NOMO-1 (cell line): Measurements from ENCODE around the gene FNDC3A.
"Not testable (repeated sequence)": the region's sequence is repeated elsewhere in the genome, so short reads cannot be mapped to it uniquely, and the experiment has no call there.

Source experiments
- DNase-seq, 2 experiments: peaks; one replicate each; lab custom pipeline; 2025; ENCODE audit not compliant: unreplicated experiment in 2 of 2; lab: John Stamatoyannopoulos, UW

Gene FNDC3A

DNA sequence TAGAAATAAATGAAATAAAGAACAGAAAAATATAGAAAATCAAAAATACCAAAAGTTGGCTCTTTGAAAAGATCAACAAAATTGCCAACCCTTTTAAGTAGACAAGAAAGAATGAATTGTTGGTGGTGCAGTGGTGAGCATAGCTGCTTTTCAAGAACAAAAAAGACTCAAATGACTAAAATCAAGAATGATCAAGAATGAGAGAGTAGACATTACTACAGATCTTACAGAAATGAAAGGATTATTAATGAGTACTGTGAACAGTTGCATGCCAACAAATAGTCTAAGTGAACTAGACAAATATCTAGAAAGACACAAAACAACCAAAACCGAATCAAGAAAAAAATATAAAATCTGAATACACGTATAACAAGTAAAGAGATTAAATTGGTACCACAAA is 53.9 kb downstream of the FNDC3A start:
- no peak for DNase-seq

DNA sequence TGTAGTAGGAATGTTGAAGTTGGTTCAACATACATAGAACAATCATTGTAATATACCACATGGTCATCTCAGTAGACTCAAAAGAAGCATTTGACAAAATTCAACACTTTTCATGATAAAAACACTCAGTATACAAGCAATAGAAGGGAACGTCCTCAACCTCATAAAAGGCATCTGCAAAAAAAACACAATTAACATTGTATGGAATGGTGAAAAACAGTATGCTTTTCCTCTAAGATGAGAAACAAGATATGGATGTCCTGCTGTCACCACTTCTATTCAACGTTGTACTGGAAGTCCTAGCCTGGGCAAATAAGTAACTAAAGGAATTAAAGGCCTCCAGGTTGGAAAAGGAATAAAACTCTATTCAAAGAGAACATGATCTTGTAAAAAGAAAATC is 54.5 kb downstream of the FNDC3A start:
- no peak for DNase-seq

GRCh38 chr13:49040872-49041271 is 65.2 kb downstream of the FNDC3A start:
- DNase-seq = no peak

DNA sequence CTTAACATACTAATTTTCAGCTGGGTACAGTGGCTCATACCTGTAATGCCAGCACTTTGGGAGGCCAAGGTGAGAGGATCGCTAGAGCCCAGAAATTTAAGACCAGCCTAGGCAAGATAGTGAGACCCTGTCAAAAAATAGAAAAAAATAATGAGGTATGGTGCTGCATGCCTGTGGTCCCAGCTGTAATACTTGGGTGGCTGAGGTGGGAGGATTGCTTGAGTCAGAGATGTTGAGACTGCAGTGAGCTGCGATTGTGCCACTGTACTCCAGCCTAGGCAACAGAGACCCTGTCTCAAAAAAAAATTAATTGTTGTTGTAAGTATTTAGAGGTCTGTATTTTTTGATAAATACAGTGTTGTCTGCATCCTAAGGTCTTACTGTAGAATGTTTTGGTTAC is 66.8 kb downstream of the FNDC3A start:
- DNase-seq = no peak

DNA sequence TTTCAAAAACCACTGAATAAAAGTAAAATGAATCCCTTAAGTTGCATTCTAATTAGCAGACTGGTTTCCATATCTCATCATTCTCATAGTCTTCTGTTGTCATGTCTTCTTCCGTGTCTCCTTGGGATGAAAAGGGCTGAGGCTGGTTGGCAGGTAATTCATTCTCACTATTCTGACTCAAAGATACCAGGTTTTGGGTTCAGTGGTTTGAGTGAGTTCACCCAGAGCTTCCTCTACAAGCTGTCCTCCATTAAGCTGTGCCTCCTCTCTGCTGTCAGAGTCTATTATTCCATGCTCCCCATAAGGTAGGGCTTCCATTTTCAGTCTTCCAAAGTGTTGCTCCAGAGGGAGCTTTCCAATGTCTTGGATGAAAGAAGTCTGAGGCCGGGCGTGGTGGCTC is 68.3 kb downstream of the FNDC3A start:
- DNase-seq = no peak

- no peak for DNase-seq
These were observed 69.1 kb downstream of the FNDC3A start for GRCh38 chr13:49044836-49045235.

- DNase-seq = no peak
These were observed 70.3 kb downstream of the FNDC3A start for GRCh38 chr13:49046002-49046401.

GRCh38 chr13:49046519-49046918 is 70.8 kb downstream of the FNDC3A start:
- DNase-seq = no peak

GRCh38 chr13:49052813-49053212 is 77.1 kb downstream of the FNDC3A start:
- DNase-seq = no peak

DNA sequence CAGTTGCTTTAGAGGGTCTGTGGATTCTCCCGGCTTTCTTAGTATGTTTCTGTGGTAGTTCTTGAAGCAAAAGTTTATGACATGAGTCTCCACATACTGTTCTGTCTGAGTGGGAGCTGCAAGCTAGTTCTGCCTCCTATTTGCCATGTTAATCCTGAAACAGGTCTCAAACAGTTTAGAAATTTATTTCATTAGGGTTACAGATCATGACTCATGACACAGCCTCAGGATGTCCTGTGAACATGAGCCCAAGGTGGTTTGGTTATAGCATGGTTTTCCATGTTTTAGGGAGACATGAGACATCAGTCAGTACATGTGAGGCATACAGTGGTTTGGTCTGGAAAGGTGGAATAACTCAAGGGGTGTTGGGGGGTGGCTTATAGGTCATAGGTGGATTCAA is 77.5 kb downstream of the FNDC3A start:
- DNase-seq = no peak

DNA sequence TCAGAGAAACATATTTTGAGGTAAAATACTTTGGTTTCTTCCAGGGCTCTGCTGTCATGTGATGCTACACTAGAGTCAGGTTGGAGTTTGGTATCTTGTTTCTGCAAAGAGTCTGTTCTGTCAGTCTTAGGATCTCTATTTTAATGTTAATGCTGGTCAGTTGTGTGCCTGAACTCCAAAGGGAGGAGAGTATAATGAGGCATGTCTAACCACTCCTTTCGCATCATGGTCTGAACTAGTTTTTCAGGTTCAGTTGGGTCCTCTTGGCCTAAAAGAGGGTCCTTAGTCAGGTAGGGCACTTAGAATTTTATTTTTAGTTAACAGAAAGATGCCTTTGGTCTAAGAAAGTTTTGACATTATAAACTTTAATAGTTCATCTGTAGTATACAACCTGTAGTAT is 78.2 kb downstream of the FNDC3A start:
- DNase-seq = no peak

DNA sequence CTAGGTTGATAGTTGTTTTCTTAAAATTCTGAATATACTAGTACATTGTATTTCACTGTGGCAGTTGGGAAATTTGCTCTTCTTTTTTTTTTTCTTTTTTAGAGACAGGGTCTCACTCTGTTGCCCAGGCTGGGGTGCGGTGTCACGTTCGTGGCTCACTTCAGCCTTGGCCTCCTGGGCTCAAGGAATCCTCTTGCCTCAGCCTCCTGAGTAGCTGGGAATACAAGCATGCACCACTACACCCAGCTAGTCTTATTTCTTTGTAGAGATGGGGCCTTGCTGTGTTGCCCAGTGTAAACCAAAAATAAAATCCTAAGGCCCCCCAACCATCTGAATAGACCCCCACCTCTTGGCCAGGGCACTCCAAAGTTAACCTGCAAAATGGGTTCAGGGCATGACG is 79.3 kb downstream of the FNDC3A start:
- DNase-seq = no peak

DNA sequence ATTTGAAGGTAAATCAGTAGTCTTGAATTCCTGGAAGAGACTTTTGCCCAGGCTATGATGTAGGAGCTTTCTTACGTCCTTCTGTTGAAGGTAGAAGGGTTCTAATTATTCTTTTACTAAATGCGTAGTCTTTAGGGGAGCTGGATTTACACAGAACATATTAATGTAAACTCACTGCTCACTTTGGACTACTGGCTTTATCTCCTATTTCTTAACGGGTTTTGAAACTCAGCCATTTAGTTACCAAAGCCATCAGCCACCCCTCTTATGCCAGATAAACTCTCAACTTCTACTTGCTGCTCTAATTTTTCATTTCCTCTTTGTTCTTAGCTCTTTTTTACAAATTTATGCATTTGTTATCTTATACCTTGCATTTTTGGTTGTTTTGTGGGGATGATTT is 81.5 kb downstream of the FNDC3A start:
- no peak for DNase-seq

DNA sequence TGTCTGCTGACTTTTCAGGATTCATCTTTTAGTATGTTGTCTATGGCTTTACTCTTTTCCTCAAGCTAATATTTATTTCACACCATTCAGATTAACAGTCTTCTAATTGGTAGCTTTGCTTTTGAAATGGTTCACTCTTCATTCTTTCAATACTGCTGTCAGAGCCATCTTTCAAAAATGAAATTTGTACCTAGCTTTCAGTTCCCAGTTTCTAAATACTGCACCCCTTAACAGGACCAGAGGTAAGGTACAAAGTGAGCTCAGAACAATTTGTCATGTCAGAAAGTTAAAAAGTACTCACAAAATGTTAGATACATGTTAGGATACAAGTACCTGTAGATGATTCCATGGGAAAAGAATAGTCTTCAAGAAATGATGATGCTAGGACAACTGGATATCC is 83.0 kb downstream of the FNDC3A start:
- DNase-seq = no peak

- no peak for DNase-seq
These were observed 85.1 kb downstream of the FNDC3A start for GRCh38 chr13:49060678-49061387.

DNA sequence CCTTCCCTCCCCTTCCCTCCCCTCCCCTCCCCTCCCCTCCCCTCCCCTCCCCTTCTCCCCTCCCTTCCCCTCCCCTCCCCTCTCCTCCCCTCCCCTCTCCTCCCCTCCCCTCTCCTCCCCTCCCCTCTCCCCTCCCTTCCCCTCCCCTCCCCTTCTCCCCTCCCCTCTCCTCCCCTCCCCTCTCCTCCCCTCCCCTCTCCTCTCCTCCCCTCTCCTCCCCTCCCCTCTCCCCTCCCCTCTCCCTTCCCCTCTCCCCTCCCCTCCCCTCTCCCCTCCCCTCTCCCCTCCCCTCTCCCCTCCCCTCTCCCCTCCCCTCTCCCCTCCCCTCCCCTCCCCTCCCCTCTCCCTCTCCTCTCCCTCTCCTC is 85.7 kb downstream of the FNDC3A start:
- DNase-seq = not testable (repeated sequence)

DNA sequence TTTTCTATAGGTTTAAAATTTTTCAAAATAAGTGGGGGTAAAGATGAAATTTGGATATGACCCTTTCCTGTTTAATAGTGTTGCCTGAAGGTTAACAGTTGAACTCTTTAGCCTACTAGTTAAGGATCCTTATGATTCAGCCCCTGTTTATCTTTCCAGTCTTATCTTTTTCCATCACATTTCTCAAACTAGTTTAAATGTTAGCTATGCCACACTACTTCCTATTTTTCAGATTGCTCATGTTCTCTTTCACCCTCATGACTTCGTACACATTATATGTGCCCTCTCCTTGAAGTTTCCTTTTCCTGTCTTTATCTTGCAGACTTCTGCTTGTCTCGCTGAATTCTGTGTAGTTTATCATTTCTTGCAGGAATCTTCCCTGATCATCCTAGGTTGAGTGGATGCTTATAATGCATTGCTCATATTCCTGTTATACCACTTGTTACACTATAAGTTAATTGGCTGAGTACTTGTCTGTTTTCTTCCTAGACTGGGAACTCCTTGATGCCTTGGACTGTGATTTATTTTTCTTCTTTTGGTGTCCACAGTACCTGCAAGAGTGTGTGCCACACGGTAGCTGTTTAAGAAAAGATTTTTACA is 86.7 kb downstream of the FNDC3A start:
- DNase-seq = peak; percentile 21 to 60

DNA sequence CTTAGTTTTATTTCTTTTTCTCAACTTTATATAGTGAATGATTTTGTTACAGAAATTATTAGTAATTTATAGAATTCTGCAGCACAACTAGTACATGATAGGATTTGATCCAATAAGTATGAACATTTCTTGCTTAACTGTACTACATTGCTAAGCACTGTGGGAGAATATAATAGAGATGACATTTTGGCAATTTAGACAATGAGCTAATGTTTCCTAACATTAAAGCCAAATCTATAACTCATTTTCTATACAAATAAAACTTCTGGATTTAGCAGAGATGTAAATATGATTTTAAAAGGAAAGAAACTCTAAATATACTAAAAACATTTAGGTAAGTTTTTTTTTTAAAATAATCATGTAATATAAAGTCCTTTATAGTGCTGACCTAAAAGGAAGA is 87.3 kb downstream of the FNDC3A start:
- DNase-seq = no peak

DNA sequence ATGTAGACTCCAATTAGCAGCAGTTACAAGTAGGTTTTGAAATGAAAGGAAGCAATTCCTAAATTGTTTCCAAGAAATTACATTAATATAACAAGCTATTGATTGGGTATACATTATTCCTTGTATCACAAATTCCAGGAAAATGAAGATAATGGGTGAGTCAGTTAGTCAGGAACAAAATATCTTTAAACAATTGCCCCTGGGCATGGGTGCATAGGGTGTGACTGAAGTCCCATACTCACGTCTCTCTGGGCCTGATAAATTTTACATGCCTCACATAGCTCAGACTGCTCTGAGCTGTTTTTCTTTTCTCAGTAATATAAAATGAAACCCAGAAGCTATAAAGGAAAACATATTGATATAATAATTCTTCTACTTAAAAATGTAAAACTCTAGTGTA is 87.8 kb downstream of the FNDC3A start:
- DNase-seq = no peak

- no peak for DNase-seq
These were observed 88.8 kb downstream of the FNDC3A start for GRCh38 chr13:49064476-49064875.

DNA sequence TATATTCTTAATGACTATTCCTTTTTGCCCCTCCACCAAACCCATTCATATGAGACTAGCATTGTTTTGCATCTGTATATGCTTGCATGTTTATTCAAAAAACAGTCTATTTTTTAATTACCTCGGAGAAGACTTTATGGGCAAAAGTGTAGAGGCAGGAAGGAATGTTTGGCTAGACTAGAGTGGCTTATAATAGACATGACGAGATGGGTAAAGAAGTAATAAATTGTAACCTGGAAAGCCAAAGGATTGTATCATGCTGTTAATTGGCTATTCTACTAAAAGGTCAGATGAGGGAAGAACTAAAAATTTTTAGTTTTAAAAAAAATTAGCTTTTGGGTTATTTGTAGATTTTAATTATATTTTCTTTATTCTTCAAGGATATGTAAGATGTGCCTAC is 91.1 kb downstream of the FNDC3A start:
- DNase-seq = no peak

DNA sequence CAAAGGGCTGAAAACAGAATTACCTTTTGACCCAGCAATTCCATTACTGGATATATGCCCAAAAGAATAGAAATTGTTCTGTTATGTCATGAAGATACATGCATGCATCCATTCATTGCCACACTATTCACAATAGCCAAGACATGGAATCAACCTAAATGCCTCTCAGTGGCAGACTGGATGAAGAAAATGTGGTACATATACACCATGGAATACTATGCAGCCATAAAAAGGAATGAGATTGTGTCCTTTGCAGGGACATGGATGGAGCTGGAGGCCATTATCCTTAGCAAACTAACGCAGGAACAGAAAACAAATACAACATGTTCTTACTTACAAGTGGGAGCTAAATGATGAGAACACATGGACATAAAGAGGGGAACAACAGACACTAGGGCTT is 92.8 kb downstream of the FNDC3A start:
- DNase-seq = not testable (repeated sequence)

GRCh38 chr13:49070021-49070420 is 94.3 kb downstream of the FNDC3A start:
- not testable (repeated sequence) for DNase-seq
